HL-60/S4 treated with retinoic acid at 250 ng/mL for 4 days and 3 days (cell line): ENCODE measurements around the gene ELMOD1.

Source experiments
- in situ Hi-C: fragments of 300-500 bp; cut with MboI; formaldehyde crosslinking; loops from 2 replicates; pipeline ENCODE4 v1.7.0; 2022; ENCODE audit warnings: low sequenced_read_pairs

The ELMOD1 gene

DNA sequence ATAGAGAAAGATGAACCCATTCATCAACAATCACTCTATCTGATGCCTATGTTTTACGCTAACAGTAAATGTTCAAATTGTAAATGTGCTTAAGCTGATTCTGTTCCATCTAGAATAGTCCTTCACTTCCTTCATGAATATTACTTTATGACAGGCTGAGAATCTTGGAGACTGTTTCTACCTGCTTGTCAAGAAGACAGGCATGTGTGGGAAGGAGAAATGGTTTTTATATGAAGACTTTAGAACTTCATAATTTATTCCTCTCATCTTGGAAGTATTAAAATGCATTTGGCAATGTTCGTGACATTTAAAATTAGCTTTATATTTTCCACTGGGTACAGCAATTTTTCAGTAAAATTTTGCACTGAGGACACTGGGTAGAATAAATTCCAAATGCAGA is 41.0 kb downstream of the ELMOD1 start:
- in situ Hi-C loops = no loop called here

DNA sequence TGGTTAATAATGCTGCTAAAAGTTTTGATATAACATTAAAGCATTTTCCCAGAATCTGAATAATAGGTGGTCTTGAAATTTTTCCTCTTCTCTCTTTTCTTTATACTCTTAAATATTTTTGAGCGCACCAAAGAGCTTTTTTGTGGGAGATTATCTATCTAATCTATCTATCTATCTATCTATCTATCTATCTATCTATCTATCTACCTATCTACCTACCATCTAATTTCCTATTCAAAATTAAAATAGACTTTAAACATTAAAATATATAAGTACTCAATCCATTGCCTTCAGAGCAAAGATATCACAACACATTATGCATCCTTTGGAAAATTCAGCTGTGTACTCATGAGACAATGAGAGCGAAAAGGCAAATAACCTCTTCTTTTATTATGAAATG is 55.8 kb downstream of the ELMOD1 start:
- in situ Hi-C loops = no loop called here

GRCh38 chr11:107648242-107648641 is 57.3 kb downstream of the ELMOD1 start:
- in situ Hi-C loops = no loop called here

DNA sequence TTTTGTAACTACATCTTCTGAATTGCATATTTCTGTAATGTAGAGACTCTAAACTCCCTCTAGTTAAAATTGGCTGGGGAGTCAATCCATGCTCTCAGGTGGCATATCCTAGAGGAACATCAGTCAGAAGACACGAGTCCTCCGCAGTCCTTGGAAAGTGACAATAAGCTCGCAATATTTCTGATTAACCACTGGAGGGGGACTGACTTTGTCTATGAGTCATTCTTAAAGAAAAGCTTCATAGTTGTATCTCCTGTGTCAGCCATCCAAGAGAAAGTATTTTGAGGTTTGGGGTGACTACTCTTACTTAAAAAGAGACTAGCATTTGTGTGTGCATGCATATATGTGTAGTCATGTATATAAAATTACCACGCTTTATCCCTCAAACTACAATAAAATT is 60.7 kb downstream of the ELMOD1 start:
- in situ Hi-C loops = no loop called here

DNA sequence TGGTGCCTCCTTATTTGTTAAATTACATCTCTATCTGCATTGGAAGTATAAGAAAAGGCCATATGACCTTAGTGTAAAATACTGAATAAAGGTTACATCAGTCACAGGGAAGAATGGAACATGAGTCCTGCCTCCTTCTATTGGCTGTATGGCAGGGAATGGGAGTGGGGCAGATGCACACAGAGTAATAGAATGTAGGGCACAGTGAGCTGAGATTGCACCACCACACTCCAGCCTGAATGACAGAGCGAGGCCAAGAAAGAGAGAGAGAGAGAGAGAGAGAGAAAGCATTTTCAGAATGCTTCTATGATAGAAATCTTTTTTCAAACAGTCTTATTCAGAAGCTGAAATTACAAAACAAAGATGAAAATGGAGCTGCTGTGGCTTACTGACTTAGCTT is 62.1 kb downstream of the ELMOD1 start:
- in situ Hi-C loops = no loop called here

DNA sequence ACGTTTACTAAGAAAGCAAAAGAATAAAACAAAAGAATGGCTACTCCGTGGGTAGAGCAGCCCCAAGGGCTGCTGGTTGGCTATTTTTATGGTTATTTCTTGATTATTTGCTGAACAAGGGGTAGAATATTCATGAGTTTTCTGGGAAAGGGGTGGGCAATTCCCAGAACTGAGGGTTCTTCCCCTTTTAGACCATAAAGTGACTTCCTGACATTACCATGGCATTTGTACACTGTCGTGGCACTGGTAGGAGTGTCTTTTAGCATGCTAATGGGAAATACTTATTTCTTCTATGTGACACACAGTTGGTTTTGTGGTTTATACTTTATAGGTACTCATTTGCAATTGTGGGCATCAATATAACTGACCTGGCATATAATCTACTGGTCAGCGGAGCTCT is 64.7 kb downstream of the ELMOD1 start:
- in situ Hi-C loops = no loop called here

- in situ Hi-C loops = no loop called here
Observed at GRCh38 chr11:107659310-107659709, 68.4 kb downstream of the ELMOD1 start.

- in situ Hi-C loops = no loop called here
Observed at GRCh38 chr11:107660066-107660465, 69.1 kb downstream of the ELMOD1 start.

DNA sequence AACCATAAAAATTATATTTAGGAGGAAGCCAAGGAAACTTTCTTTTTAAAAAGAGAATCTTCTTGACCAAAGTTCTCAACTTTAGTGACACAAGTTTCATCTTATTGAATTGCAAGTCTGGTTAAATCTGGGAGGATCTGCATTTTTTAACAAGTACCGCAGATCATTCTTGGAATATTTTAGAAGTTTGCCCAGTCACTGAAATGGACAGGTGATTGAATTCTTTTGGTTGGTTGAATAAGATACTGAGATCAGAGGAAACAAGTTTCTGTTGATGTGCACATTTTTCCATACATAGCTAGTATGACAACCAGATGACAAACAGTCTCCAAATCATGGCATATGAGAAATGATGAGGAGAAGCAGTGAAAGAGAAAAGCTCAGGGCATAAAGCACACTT is 70.7 kb downstream of the ELMOD1 start:
- in situ Hi-C loops = no loop called here

GRCh38 chr11:107665018-107665417 is 74.1 kb downstream of the ELMOD1 start:
- in situ Hi-C loops = no loop called here

DNA sequence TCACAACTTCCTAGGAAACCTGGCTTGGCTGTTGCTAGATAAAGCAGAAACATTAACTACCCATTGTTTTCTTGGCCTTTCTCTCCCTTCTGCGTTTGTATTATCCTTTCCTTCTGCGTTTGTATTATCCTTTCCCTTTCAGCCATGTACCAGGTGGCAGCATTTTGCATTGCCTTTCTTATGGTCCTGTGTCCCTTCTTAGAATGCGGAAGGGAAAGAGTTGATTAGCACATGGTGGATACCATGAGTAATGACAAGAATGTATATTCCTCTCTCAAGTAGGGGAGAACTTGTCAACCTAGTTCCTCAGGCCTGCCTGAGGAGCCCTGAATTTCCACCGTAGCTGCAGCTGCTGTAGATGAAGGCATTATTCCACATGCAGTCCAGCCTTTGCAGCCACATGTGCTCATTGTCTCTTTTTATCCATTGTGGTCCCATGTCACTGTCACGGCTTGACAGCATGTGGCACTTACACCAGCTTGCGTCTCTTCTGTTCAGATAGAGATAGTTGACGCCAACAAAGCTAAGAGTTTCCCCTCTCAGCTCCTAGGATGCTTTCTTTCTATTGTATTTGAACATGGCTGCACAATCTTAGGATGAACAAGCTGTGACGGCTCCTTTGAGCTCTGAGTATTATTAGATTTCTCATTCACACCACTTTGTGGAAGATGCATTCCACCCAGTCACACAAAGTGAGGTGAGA is 76.1 kb downstream of the ELMOD1 start:
- in situ Hi-C loops = no loop called here

- in situ Hi-C loops = no loop called here
Observed at GRCh38 chr11:107669191-107669740, 78.3 kb downstream of the ELMOD1 start.

- in situ Hi-C loops = no loop called here
Observed at GRCh38 chr11:107669893-107670601, 79.1 kb downstream of the ELMOD1 start.

GRCh38 chr11:107675902-107676301 is 85.0 kb downstream of the ELMOD1 start:
- in situ Hi-C loops = no loop called here

DNA sequence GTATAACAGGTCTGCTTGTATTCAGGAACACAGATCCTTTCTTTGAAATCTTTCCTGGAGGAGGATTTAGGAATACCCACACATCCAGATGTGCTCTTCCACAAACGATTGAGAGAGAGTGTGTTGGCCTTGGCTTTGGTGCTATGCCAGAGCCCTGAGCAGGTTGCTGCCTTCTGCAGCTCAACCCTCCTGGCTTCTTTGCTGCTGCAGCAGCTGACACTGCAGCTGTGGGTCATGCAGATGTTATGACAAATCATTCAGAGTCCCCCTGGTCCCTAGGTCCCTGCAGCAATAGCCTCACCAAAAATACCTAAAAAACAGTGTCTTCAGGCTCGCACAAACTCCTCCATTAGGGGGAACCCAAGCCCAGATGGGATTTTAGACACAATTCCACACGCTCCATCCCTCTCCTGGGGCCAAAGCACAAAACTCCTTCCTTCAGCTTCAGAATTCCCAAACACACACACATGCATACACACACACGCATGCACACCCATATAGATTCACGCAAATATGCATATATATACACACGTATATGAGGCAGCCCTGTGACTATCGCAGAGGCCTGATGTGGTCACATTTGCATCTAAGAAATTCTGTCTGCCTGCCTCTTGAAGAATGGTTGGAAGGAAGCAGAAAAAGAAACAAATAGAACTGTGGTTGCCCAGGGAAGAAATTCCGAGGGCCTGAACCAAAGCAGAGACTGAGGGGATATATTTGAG is 85.5 kb downstream of the ELMOD1 start:
- in situ Hi-C loops = no loop called here

- in situ Hi-C loops = no loop called here
Observed at GRCh38 chr11:107677924-107678631, 87.1 kb downstream of the ELMOD1 start.

DNA sequence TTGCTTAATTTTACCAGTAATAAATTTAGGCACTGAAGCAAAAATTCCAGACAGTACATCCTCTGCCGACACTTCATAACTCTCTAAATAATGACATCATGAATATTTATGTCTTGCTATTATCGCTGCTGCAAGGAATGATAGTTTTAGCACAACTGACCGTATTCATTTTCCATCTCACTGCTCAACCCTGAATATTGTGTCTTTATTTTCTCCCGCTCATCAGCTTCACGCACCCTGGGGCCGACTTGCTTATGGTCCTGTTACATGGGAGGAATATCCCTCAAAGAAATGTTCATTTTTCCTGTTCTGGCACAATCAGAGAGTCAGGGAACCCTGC is 87.7 kb downstream of the ELMOD1 start:
- in situ Hi-C loops = no loop called here

DNA sequence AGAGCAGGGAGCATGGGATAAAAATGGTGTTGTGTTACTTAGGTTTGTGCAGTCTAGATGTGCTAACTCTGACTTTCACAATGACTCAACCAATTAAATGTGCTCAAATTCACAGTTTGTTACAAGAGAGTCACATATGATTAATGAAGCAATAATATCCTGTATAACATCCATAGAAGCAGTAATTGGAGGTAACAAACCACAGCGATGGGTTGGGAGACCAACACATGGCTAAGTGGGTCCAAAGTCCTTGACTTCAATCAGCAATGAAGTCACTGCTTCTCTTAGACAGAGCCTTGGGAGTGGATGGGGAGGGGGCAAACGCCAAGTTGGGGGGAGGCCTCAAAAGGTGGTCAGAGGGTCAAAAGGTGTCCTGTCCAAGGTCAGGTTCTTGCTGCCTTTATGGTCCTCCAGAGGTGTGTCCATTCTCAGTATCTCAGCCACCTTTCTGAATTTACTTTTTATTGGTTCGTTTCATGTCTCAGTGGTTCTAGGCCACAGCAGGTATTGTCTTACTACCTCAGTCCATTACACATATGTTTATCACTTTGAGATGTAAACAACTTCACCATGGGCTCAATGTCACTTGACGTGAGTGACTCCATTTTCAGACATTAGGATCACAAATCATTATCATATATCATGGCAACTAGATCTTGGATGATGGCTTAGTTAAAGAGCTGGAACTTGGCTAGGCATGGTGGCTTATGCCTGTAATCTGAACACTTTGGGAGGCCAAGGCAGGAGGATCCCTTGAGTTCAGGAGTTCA is 88.5 kb downstream of the ELMOD1 start:
- in situ Hi-C loops = no loop called here

DNA sequence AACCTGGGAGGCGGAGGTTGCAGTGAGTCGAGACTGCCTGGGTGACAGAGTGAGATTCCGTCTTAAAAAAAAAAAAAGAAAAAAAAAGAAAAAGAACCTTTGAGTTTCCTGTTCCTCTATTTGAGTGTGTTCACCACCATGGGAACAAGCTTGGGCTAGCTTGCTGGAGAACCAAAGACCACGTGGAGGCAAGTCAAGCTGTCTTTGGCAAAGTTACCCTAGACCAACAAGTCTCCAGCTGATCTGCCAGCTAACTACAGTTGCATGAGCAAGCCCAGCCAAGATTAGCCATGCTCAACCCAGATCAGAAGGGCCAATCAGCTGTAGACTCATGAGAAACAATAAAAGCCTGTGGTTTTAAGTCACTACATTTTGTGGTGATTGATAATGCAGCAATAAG is 91.2 kb downstream of the ELMOD1 start:
- in situ Hi-C loops = no loop called here

DNA sequence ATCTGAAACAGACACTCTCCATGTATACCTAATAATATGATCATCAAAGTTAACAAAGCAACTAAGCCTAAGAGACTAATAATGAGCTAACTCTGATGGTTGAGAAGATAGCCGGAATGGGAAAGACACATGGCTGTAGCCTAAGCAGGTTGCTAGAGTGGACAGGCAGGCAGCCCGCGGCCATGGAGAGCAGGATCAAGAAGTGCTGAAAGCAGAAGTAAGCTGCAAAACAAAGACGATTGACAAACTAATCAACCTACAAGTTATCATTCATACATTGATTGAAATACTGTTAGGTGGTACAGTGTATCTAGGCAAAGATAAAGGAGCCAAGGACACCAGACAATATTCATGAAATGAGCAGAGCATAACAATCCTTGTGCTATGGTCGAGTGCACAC is 91.6 kb downstream of the ELMOD1 start:
- in situ Hi-C loops = no loop called here
